ENCODE measurements around the gene RCAN3. TPM values are rescaled to one million over a fixed set of nuclear protein-coding genes. Genes with fewer than 3 reads are reported as not detected.
"Not testable (repeated sequence)": the region's sequence is repeated elsewhere in the genome, so short reads cannot be mapped to it uniquely, and the experiment has no call there.

RCAN3 gene
- total RNA-seq, 4 donors from 2014 or later = 25.6 to 37.9 (median 35.2) TPM

DNA sequence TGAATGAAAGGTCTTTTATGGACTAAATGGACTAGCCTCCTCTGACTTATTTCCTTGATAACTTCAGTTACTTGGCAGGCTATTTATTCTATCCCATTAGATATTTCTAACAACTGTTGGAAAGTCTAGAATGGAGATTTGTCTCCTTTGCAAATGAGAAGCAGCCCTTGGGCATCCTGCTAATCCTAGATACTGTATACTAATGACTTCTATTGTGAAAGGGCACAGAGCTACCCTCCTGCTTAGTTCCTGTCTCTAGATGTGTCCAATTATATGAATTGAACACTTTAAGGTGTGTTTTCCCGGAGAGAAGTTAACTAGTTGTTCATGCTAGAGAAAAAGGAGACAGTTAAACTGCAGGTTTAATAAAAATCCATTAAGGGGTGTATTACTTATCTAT is 43.0 kb downstream of the RCAN3 start:
- intact Hi-C loops (cut with DNase I) = no loop called here
- no peaks in the 10 kb centered on the region for H3K36me3 ChIP-seq
- TF ChIP-seq POLR2A (IDR thresholded peaks at IDR 0.05) (no peak), CTCF (IDR thresholded peaks at IDR 0.05) (no peak)

DNA sequence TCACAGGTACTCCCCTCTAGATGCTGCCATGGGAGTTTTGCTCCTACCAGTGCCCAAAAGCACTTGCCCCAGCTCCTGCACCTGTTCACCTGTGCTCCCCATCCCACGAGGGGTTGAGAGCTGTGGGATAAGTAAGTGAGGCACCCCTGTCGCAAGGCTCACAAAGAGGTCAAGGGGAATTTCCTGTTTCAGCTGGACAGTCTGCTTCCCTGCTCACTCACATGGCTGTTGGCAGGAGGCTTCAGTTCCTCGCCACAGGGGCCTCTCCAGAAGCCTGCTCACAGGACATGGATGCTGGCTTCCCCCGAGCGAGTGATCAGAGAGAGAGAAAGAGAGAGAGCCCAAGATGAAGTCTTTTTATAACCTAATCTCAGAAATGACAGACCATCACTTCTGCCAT is 44.6 kb downstream of the RCAN3 start:
- Histone ChIP-seq H3K9me3 (no peaks in the 10 kb centered on the region), H3K4me3 (replicated peaks in 1 of 3) (no peak overlapping the region), H3K27ac (no peak overlapping the region), H3K4me1 (no peaks in the 10 kb centered on the region), H3K27me3 (no peaks in the 10 kb centered on the region), H3K36me3 (no peaks in the 10 kb centered on the region)
- 60 to 77% methylated on average over 5 of the region's 5 CpGs for WGBS, 2 donors
- no peak for TF ChIP-seq POLR2A (IDR thresholded peaks at IDR 0.05)
- no peak for TF ChIP-seq CTCF (IDR thresholded peaks at IDR 0.05)
- no peak for DNase-seq
- intact Hi-C loops (cut with DNase I) = no loop called here

More for the DNA sequence above, 43.0 kb downstream of the RCAN3 start:
- 57 to 78% methylated on average over 1 of the region's 1 CpG for WGBS, 2 donors
- DNase-seq = no peak
- Histone ChIP-seq H3K9me3 (no peaks in the 10 kb centered on the region), H3K4me3 (replicated peaks in 1 of 3) (no peak overlapping the region), H3K27ac (no peak overlapping the region), H3K27me3 (no peaks in the 10 kb centered on the region), H3K4me1 (peaks cover 10 to 11% of the 10 kb centered on the region in 2 donors)

DNA sequence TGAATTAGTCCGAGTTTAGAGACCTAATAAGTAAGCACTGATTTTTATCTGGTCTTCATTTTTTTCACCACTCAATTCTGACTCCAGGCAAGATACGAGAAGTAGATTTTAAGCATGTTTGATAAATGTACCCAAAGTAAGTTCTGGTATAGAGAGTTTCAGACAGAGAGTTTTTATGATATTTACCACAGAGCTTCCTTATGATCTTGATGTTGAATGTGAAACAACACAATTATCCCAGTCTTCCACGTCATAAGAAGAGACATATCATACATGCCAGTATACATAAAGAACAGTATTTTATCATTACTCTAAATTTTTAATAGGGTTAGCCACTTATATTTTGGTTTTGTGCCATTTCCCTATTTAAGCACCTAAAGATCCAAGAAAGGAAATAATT is 45.4 kb downstream of the RCAN3 start:
- no peak overlapping the region for H3K4me3 ChIP-seq (replicated peaks in 1 of 3)
- no peaks in the 10 kb centered on the region for H3K27me3 ChIP-seq
- H3K36me3 ChIP-seq = no peaks in the 10 kb centered on the region
- H3K9me3 ChIP-seq = no peaks in the 10 kb centered on the region
- no peaks in the 10 kb centered on the region for H3K4me1 ChIP-seq
- no peak overlapping the region for H3K27ac ChIP-seq
- no peak for TF ChIP-seq POLR2A (IDR thresholded peaks at IDR 0.05)
- no peak for TF ChIP-seq CTCF (IDR thresholded peaks at IDR 0.05)
- intact Hi-C loops (cut with DNase I) = no loop called here
- no peak for DNase-seq
- 89 to 91% methylated on average over 3 of the region's 3 CpGs for WGBS, 2 donors

DNA sequence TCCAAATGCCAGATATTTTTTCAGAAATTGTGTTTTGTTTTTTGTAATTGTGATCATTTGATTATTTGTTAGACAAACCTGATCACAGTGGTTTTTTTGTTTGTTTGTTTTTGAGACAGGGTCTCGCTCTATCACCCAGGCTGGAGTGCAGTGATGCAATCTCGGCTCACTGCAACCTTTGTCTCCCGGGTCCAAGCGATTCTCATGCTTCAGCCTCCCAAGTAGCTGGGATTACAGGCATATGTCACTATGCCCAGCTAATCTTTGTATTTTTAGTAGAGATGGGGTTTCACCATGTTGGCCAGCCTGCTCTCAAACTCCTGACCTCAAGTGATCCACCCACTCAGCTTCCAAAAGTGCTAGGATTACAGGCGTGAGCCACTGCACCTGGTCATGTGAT is 46.6 kb downstream of the RCAN3 start:
- H3K36me3 ChIP-seq; H3K4me1 ChIP-seq; intact Hi-C loops (cut with DNase I); H3K27me3 ChIP-seq; H3K4me3 ChIP-seq (replicated peaks in 1 of 3); H3K9me3 ChIP-seq: not testable (repeated sequence)
- 31 to 37% methylated on average over 5 of the region's 5 CpGs for WGBS, 2 donors
- peak overlapping the region in 1 of 3 donors; percentile 54 for H3K27ac ChIP-seq
- peak in 1 of 2 donors; percentile 32 for DNase-seq

DNA sequence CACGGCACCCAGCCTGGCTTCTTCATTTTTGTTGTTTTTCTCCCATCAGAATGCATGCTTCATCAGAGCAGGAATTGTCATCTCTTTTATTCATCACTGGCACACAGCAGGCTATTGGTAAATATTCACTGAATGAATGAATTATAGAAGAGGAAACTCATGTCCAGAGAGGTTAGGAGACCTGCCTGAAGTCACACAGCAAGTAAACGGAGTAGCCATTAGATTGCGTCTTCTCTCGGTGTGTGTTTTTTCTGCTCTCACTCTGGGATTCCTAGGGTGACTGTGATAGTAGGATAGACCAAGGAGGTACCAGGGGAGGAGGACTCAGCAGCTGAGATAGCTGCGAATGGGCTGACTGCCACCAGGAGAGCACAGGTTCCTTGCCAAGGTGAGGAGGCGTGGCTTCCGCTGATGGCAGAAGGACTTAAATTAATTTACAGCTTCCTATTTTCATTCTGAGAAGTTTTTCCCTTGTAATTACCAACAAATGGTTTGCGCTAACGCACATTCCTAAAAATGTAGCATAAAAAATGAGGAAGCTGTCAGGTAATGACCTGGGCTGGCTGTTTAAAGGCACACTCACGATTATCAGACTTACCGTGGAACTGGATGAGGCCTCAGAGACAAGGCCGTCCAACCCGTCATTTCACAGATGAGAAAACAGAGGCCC is 48.8 kb downstream of the RCAN3 start:
- 84 to 90% methylated on average over 13 of the region's 13 CpGs for WGBS, 2 donors
- H3K27ac ChIP-seq = no peak overlapping the region

More for the DNA sequence above, 48.8 kb downstream of the RCAN3 start:
- TF ChIP-seq CTCF (IDR thresholded peaks at IDR 0.05) = no peak
- Histone ChIP-seq H3K36me3 (no peaks in the 10 kb centered on the region), H3K9me3 (no peaks in the 10 kb centered on the region), H3K4me1 (peaks cover 0 to 11% of the 10 kb centered on the region in 2 donors), H3K27me3 (no peaks in the 10 kb centered on the region), H3K4me3 (replicated peaks in 1 of 3) (no peak overlapping the region)
- DNase-seq = no peak
- intact Hi-C loops (cut with DNase I) = loop anchor here (10.0 kb wide), 1 partner anchor 83 kb away; no protein-coding TSS in a partner anchor

All from thyroid gland (tissue), 4 donors.